AG04450 (cell line): ENCODE data around the gene WDR7. TPM values are rescaled to one million over a fixed set of nuclear protein-coding genes. Genes with fewer than 3 reads are reported as not detected.
A peak's percentile ranks its signal among the peaks of the same experiment; 100 is the strongest.

ENCODE experiments used
- CTCF ChIA-PET: fragments of 300-600, 350-600 bp; formaldehyde crosslinking; extraction: SDS; loops from one replicate; lab custom pipeline; 2022; ENCODE audit warnings: antibody characterized with exemption, inconsistent platforms; lab: Charles Lee
- POLR2A ChIA-PET: fragments of 350-600 bp; formaldehyde crosslinking; extraction: SDS; loops from one replicate; lab custom pipeline; 2021; ENCODE audit warnings: antibody characterized with exemption, inconsistent platforms; lab: Yijun Ruan, JAX
- DNase-seq: peaks from one replicate; pipeline ENCODE4 v3.0.0-alpha.2; 2011; ENCODE audit warnings: low read depth, low spot score
- H3K27ac ChIP-seq: one replicate; pipeline ENCODE4 v1.5.1; 2012; ENCODE audit warnings: low read depth, low read length, control low read depth
- H3K27me3 ChIP-seq: one replicate; pipeline ENCODE4 v1.6.0; 2012; ENCODE audit warnings: low read length; ENCODE audit not compliant: control insufficient read depth, insufficient read depth
- H3K4me3 ChIP-seq: 2 replicates; pipeline ENCODE4 v1.5.1; 2011; ENCODE audit warnings: mild to moderate bottlenecking, low read depth, low read length, control low read depth
- H3K9me3 ChIP-seq: 2 replicates; pipeline ENCODE4 v1.5.1; 2012; ENCODE audit warnings: low read length; ENCODE audit not compliant: control insufficient read depth, insufficient read depth
- CTCF ChIP-seq: IDR thresholded peaks from 2 replicates; pipeline ENCODE4 v1.5.1; 2011; ENCODE audit warnings: low read depth, low read length, control low read depth, inconsistent platforms
- polyA plus RNA-seq: library from polyadenylated mRNA; depleted of rRNA; stranded (reverse); fragments of >200 nt; gene quantifications from 2 replicates; pipeline ENCODE4 v1.2.3, GENCODE V29; 2011

The WDR7 gene
- polyA plus RNA-seq, 1 experiment = 8.1 TPM

DNA sequence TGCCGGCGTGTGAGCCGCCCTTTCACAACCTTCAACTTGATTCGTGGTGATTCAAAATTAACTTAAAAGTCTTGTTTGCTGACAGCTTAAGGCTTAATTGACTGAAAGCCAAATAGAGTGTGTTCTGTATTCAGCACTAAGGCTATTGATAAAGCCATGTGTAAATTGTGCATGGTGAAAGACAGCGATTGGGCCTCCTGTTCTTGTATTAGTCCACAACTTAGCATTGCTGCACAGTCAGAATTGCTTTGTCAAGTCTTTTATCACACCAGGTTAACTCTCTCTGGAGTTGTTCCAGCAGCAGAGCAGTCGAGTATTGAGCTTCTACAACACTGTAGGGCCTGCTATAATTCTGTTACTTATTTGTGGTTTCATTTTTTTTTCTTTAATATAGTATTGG is 210.1 kb downstream of the WDR7 start:
- H3K4me3 ChIP-seq = no peak overlapping the region
- no peaks in the 10 kb centered on the region for H3K9me3 ChIP-seq
- DNase-seq = no peak
- POLR2A ChIA-PET = no interaction called here
- TF ChIP-seq CTCF = no peak
- CTCF ChIA-PET = no interaction called here
- H3K27me3 ChIP-seq = no peaks in the 10 kb centered on the region
- H3K27ac ChIP-seq = no peak overlapping the region

DNA sequence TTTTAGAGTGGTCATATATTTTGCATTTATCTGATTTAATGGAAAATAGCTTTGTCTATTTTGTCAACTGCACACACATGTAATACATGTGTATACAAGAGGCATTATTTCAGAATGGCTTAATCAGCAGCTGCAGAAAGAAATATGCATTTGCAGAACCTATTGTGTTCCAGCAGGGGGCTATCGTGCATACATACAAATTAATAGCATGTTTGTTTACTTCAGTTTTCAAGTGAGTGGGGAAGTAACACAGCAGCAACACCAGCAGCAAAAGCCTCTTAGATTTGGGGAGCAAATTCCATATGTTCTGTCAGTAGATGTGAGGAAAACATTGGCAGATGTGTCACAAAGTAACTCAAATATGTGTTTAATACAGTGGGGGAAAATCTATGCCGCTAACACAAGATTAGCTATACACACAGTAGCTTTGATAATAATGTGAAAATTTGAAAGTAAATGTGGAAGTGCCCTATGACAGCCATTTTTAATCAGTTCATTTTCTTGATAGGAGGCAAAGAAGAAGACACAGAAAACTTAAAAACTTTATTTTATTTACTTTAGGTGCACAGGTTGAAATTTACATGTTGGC is 218.1 kb downstream of the WDR7 start:
- CTCF ChIA-PET = interaction anchor here (0.6 to 2.1 kb wide), 31 partner anchors 10 to 696 kb away, joined by 3 to 24 read pairs (median 4); no protein-coding TSS in a partner anchor

GRCh38 chr18:56870982-56871381 is 219.8 kb downstream of the WDR7 start:
- H3K9me3 ChIP-seq = no peaks in the 10 kb centered on the region
- no peaks in the 10 kb centered on the region for H3K27me3 ChIP-seq
- no peak overlapping the region for H3K27ac ChIP-seq
- TF ChIP-seq CTCF = no peak
- DNase-seq = no peak
- no peak overlapping the region for H3K4me3 ChIP-seq
- ChIA-PET POLR2A (no interaction called here), CTCF (no interaction called here)

More for the DNA sequence above, 218.1 kb downstream of the WDR7 start:
- Histone ChIP-seq H3K27me3 (no peaks in the 10 kb centered on the region), H3K4me3 (no peak overlapping the region), H3K9me3 (no peaks in the 10 kb centered on the region), H3K27ac (no peak overlapping the region)
- TF ChIP-seq CTCF = peak; percentile 81
- POLR2A ChIA-PET = no interaction called here
- peak; percentile 41 for DNase-seq

DNA sequence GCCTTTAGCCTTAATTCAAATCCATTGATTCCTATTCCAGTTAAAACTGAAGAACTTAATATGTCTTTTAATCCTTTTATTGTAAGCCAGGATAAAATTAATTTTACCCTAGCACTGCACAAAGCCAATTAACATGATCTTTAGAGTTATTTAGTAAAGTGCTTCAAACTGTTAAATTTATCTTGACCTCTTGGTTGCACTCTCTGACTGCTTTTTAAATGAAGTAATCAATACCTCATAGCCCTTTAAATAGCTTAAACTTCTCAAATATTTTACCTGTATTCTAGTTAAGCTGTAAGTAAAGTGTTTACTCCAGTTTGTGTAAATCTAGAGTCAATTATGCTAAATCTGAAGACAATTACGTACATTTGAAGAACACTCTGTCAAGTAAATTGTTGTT is 221.0 kb downstream of the WDR7 start:
- Histone ChIP-seq H3K9me3 (no peaks in the 10 kb centered on the region), H3K27me3 (no peaks in the 10 kb centered on the region), H3K4me3 (no peak overlapping the region), H3K27ac (no peak overlapping the region)
- DNase-seq = no peak
- no peak for TF ChIP-seq CTCF
- CTCF ChIA-PET = no interaction called here
- POLR2A ChIA-PET = no interaction called here

DNA sequence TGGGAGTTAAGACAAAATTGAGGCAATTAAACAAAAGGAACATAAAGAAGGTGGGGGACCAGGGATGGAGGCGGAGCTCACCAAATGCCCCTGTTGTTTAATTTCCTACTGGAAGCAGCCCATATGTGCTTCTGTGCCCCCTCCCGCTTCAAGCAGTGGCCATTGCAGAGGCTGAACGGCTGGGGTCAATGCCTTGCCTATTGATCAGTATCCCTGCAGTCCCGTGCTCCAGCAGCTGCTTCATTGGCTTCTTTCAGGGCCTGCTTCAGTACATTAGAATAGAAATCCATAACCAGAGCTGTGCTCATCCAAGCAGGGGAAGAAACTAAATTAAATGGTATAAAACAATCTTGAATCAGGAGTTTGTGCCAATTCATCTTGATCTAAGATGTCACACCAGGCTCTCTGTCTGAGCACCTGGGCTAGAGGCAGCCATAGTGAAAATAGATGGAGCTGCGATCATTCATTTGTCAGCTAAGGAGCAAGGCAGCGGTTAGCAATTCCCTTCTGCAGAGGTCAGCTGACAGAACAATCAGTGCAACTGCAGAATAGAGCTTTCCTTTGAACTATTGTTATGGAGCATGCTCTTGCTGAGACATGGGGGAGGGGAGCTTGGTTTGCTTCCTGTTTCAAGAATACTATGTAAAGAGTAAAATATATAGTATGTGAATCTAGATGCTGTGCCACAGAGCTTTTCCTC is 222.4 kb downstream of the WDR7 start:
- TF ChIP-seq CTCF = no peak
- DNase-seq = no peak
- H3K9me3 ChIP-seq = no peaks in the 10 kb centered on the region
- CTCF ChIA-PET = no interaction called here
- H3K27me3 ChIP-seq = no peaks in the 10 kb centered on the region
- POLR2A ChIA-PET = no interaction called here
- no peak overlapping the region for H3K4me3 ChIP-seq
- no peak overlapping the region for H3K27ac ChIP-seq
